HepG2 (cell line): ENCODE results near the gene CNTD1. TPM values are rescaled to one million over a fixed set of nuclear protein-coding genes. Genes with fewer than 3 reads are reported as not detected.

Source experiments
- CERS6 ChIP-seq: sonication (generic); formaldehyde crosslinking; IDR thresholded peaks from 2 replicates; pipeline ENCODE4 v1.5.0; 2020; ENCODE audit warnings: missing genetic modification reagents
- ELF1 ChIP-seq: sonication (generic); formaldehyde crosslinking; IDR thresholded peaks from 2 replicates; pipeline ENCODE4 v1.4.0; 2020; ENCODE audit warnings: missing genetic modification reagents
- KLF6 ChIP-seq: IDR thresholded peaks from 2 replicates; pipeline ENCODE4 v1.8.0; 2016; ENCODE audit warnings: missing biosample characterization, missing genetic modification reagents
- MAFK ChIP-seq, 2 experiments: IDR thresholded peaks in 1 of 2; conservative IDR thresholded peaks in 1 of 2; 2 replicates each; pipeline ENCODE4 v1.6.1; 2011; ENCODE audit warnings: improper control_type of control experiment in 2 of 2, low read length in 2 of 2
- MAZ ChIP-seq, 2 experiments: sonication (generic) in 1 of 2; formaldehyde crosslinking in 1 of 2; IDR thresholded peaks; 2 replicates each; pipeline versions ENCODE4 v1.5.0 to v1.6.1; 2012 to 2020; ENCODE audit warnings: low read depth in 2 of 2, mild to moderate bottlenecking in 2 of 2, borderline replicate concordance in 1 of 2, improper control_type of control experiment in 1 of 2, low read length in 1 of 2, missing genetic modification reagents in 1 of 2, moderate library complexity in 1 of 2
- MEIS1 ChIP-seq: sonication (generic); formaldehyde crosslinking; IDR thresholded peaks from 2 replicates; pipeline ENCODE4 v1.9.0; 2021; ENCODE audit warnings: mild to moderate bottlenecking, missing genetic modification reagents, moderate library complexity, borderline replicate concordance
- PLRG1 ChIP-seq: fragments of 450-650 bp; conservative IDR thresholded peaks from 2 replicates; pipeline ENCODE4 v1.6.1; 2016
- RELA ChIP-seq: sonication (generic); formaldehyde crosslinking; IDR thresholded peaks from 2 replicates; pipeline ENCODE4 v1.4.0; 2020; ENCODE audit warnings: missing genetic modification reagents
- SMAD1 ChIP-seq: sonication (generic); formaldehyde crosslinking; IDR thresholded peaks from 2 replicates; pipeline ENCODE4 v1.4.0; 2020; ENCODE audit warnings: missing genetic modification reagents, low read depth, mild to moderate bottlenecking, borderline replicate concordance
- SNAI1 ChIP-seq: sonication (generic); formaldehyde crosslinking; IDR thresholded peaks from 2 replicates; pipeline ENCODE4 v1.5.0; 2020; ENCODE audit warnings: mild to moderate bottlenecking, missing genetic modification reagents, borderline replicate concordance
- SYNCRIP ChIP-seq: fragments of 200-400 bp; formaldehyde crosslinking; IDR thresholded peaks from 2 replicates; pipeline ENCODE4 v1.6.1; 2018; ENCODE audit warnings: mild to moderate bottlenecking, low read depth, low read length; ENCODE audit not compliant: insufficient read depth
- ZFP1 ChIP-seq: IDR thresholded peaks from 2 replicates; pipeline ENCODE4 v1.6.1; 2016
- ZNF30 ChIP-seq: sonication (generic); formaldehyde crosslinking; IDR thresholded peaks from 2 replicates; pipeline ENCODE4 v1.5.0; 2020; ENCODE audit warnings: mild to moderate bottlenecking, missing genetic modification reagents
- ZNF407 ChIP-seq: sonication (generic); formaldehyde crosslinking; IDR thresholded peaks from one replicate; pipeline ENCODE4 v1.5.1; 2020; ENCODE audit warnings: mild to moderate bottlenecking, missing genetic modification reagents; ENCODE audit errors: not compliant biosample characterization
- ZNF619 ChIP-seq: sonication (generic); formaldehyde crosslinking; IDR thresholded peaks from 2 replicates; pipeline ENCODE4 v1.4.0; 2020; ENCODE audit warnings: mild to moderate bottlenecking, missing genetic modification reagents
- ZNF720 ChIP-seq: sonication (generic); formaldehyde crosslinking; IDR thresholded peaks from 2 replicates; pipeline ENCODE4 v1.4.0; 2020; ENCODE audit warnings: missing genetic modification reagents
- ZNF724P ChIP-seq: sonication (generic); formaldehyde crosslinking; IDR thresholded peaks from 2 replicates; pipeline ENCODE4 v1.8.0; 2022; ENCODE audit warnings: missing genetic modification reagents, borderline replicate concordance
- ZNF800 ChIP-seq: sonication (generic); formaldehyde crosslinking; IDR thresholded peaks from 2 replicates; pipeline ENCODE4 v1.4.0; 2020; ENCODE audit warnings: missing genetic modification reagents
- polyA plus RNA-seq, 8 experiments: library from polyadenylated mRNA; depleted of rRNA in 3 of 8; stranded (reverse) in 7 of 8; unstranded in 1 of 8; fragments of >200 nt; fragmentation: Illumina TruSeq in 4 of 8; extraction: Trizol in 4 of 8; gene quantifications; 2 replicates each; pipeline versions ENCODE4 v1.2.1 to v1.2.3, GENCODE V29; 2011 to 2016; ENCODE audit warnings: low read depth in 4 of 8, missing spikeins in 1 of 8, mixed read lengths in 1 of 8; ENCODE audit not compliant: insufficient read depth in 1 of 8
- total RNA-seq, 5 experiments: library from RNA; depleted of rRNA; stranded (reverse); fragments of >200 nt; fragmentation: Illumina TruSeq; extraction: Trizol; gene quantifications; 2 replicates each; pipeline ENCODE4 v1.2.3, GENCODE V29; 2016; ENCODE audit warnings: low read depth in 1 of 5

CNTD1 gene
- total and polyA plus RNA-seq, 2 of the 13 experiments (the other 11 are each of a cell fraction or from before 2014, with no cell fraction given), result 0.11 to 0.15 TPM

GRCh38 chr17:42803074-42803883, 4.6 kb downstream of the CNTD1 start (continued):
- TF ChIP-seq ZNF720 (CRISPR knock-in tag) (no peak), KLF6 (CRISPR knock-in tag) (no peak), MAFK (conservative IDR thresholded peaks at IDR 0.05 in 1 of 2, IDR thresholded peaks at IDR 0.05 in 1 of 2; ENCODE audit: low read length in 2 of 2) (no peak), ZNF800 (0 out of 2 replicates have a peak, but pooled peaks have one; percentile 25), ZFP1 (CRISPR knock-in tag) (no peak), CERS6 (no peak), ZNF619 (CRISPR knock-in tag) (no peak), SNAI1 (CRISPR knock-in tag) (no peak), SMAD1 (CRISPR knock-in tag) (no peak), MEIS1 (CRISPR knock-in tag) (no peak), MAZ (IDR thresholded peaks at IDR 0.05; ENCODE audit: borderline replicate concordance, low read depth, low read length) (0 out of 2 replicates have a peak, but pooled peaks have one; percentile 6), MAZ (CRISPR knock-in tag; IDR thresholded peaks at IDR 0.05; ENCODE audit: low read depth) (0 out of 2 replicates have a peak, but pooled peaks have one; percentile 40), SYNCRIP (no peak), ZNF724P (CRISPR knock-in tag) (no peak), ZNF30 (no peak), PLRG1 (no peak), ELF1 (CRISPR knock-in tag) (no peak; the same call in 1 of the 2 replicates), RELA (no peak), ZNF407 (no peak)
